Measurements from ENCODE around the gene AZIN2. TPM values are rescaled to one million over a fixed set of nuclear protein-coding genes. Genes with fewer than 3 reads are reported as not detected.

Gene AZIN2
- total RNA-seq, 1 experiment from 2014 or later, result 2.4 TPM

Other genes starting within 250 kb of the AZIN2 start
- 2.6 TPM for gene FNDC5, start 210.2 kb upstream of the AZIN2 start, total RNA-seq (2021; ENCODE audit: unreplicated experiment)
- 1.2 TPM for gene HPCA, start 194.7 kb upstream of the AZIN2 start, total RNA-seq (2021; ENCODE audit: unreplicated experiment)
- gene TMEM54, start 179.8 kb upstream of the AZIN2 start, total RNA-seq (2021; ENCODE audit: unreplicated experiment), result 61.5 TPM
- 29.1 TPM for gene RNF19B, start 116.3 kb upstream of the AZIN2 start, total RNA-seq (2021; ENCODE audit: unreplicated experiment)
- 213 TPM for gene AK2, start 44.3 kb upstream of the AZIN2 start, total RNA-seq (2021; ENCODE audit: unreplicated experiment)
- gene TRIM62, start 100.9 kb downstream of the AZIN2 start, total RNA-seq (2021; ENCODE audit: unreplicated experiment), result 7.4 TPM
- gene ZNF362, start 175.3 kb downstream of the AZIN2 start, total RNA-seq (2021; ENCODE audit: unreplicated experiment), result 17.5 TPM
- gene A3GALT2, start 239.9 kb downstream of the AZIN2 start, total RNA-seq (2021; ENCODE audit: unreplicated experiment), result not detected

All from Panc1 (cell line).